Stimulated activated CD8-positive, alpha-beta memory T cell treated with anti-CD3 and anti-CD28 coated beads, Interleukin-4, amount 100 ng/mL, for 48 hours (primary cell): ENCODE results near the gene SYTL3.

Experiments used
- DNase-seq: peaks from one replicate; pipeline ENCODE4 v3.0.0-alpha.2; 2020

SYTL3 gene

GRCh38 chr6:158763434-158764182, 113.8 kb downstream of the SYTL3 start:
- DNase-seq, result no peak

GRCh38 chr6:158764183-158764849, 114.5 kb downstream of the SYTL3 start:
- no peak for DNase-seq

GRCh38 chr6:158764926-158765325, 115.1 kb downstream of the SYTL3 start:
- DNase-seq, result no peak

GRCh38 chr6:158765499-158766068, 115.7 kb downstream of the SYTL3 start:
- DNase-seq, result no peak

GRCh38 chr6:158766621-158767455, 117.0 kb downstream of the SYTL3 start:
- DNase-seq, result no peak

GRCh38 chr6:158767709-158768108, 117.9 kb downstream of the SYTL3 start:
- DNase-seq, result no peak

- DNase-seq, result no peak
These were observed 118.6 kb downstream of the SYTL3 start for GRCh38 chr6:158768436-158768835.

GRCh38 chr6:158769234-158769770, 119.4 kb downstream of the SYTL3 start:
- DNase-seq, result no peak

GRCh38 chr6:158769771-158770432, 120.0 kb downstream of the SYTL3 start:
- no peak for DNase-seq

GRCh38 chr6:158770533-158771330, 120.9 kb downstream of the SYTL3 start:
- no peak for DNase-seq

GRCh38 chr6:158771399-158772152, 121.7 kb downstream of the SYTL3 start:
- no peak for DNase-seq

- no peak for DNase-seq
These were observed 122.3 kb downstream of the SYTL3 start for GRCh38 chr6:158772172-158772571.

GRCh38 chr6:158772851-158773371, 123.1 kb downstream of the SYTL3 start:
- no peak for DNase-seq

GRCh38 chr6:158773581-158774449, 124.0 kb downstream of the SYTL3 start:
- DNase-seq, result no peak

GRCh38 chr6:158774717-158775449, 125.0 kb downstream of the SYTL3 start:
- no peak for DNase-seq

GRCh38 chr6:158775832-158776231, 126.0 kb downstream of the SYTL3 start:
- DNase-seq, result no peak

- DNase-seq, result no peak
These were observed 126.9 kb downstream of the SYTL3 start for GRCh38 chr6:158776737-158777136.

GRCh38 chr6:158777510-158777909, 127.7 kb downstream of the SYTL3 start:
- DNase-seq, result no peak
